Activated CD8-positive, alpha-beta memory T cell treated with anti-CD3 and anti-CD28 coated beads for 48 hours (primary cell): ENCODE measurements around the gene UPF2.
"Not testable (repeated sequence)": the region's sequence is repeated elsewhere in the genome, so short reads cannot be mapped to it uniquely, and the experiment has no call there.

ENCODE experiments used
- DNase-seq, 3 experiments: peaks; one replicate each; pipeline ENCODE4 v3.0.0-alpha.2; 2020; ENCODE audit warnings: low read depth in 2 of 3, low spot score in 2 of 3

Gene UPF2

GRCh38 chr10:12041766-12042408 lies 722 bp downstream of the UPF2 start:
- DNase-seq, result peak in 2 of 3 experiments; percentile 9 to 19

- DNase-seq, result no peak
These were observed 6.4 kb downstream of the UPF2 start for GRCh38 chr10:12036073-12036655.

- no peak for DNase-seq
These were observed 11.2 kb downstream of the UPF2 start for GRCh38 chr10:12031404-12031803.

- no peak for DNase-seq
These were observed 15.1 kb downstream of the UPF2 start for GRCh38 chr10:12027539-12027938.

DNA sequence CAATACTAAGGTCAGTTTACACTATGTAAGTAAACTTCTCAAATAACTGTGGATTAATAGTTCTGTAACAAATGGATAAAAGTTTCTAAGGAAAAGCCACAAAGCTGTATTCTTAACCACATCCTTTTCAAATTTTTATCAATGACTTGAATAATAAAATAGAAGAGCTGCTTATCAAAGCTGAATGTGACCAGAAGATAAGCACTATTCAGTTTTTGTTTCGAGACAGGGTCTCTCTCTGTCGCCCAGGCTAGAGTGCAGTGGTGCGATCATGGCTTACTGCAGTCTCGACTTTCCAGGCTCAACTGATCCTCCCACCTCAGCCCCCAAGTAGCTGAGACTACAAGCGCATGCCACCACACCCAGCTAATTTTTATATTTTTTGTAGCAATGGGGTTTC lies 17.0 kb downstream of the UPF2 start:
- DNase-seq, result no peak

GRCh38 chr10:12022580-12023257 lies 19.9 kb downstream of the UPF2 start:
- DNase-seq, result no peak

GRCh38 chr10:12020574-12020973 lies 22.0 kb downstream of the UPF2 start:
- DNase-seq, result no peak

DNA sequence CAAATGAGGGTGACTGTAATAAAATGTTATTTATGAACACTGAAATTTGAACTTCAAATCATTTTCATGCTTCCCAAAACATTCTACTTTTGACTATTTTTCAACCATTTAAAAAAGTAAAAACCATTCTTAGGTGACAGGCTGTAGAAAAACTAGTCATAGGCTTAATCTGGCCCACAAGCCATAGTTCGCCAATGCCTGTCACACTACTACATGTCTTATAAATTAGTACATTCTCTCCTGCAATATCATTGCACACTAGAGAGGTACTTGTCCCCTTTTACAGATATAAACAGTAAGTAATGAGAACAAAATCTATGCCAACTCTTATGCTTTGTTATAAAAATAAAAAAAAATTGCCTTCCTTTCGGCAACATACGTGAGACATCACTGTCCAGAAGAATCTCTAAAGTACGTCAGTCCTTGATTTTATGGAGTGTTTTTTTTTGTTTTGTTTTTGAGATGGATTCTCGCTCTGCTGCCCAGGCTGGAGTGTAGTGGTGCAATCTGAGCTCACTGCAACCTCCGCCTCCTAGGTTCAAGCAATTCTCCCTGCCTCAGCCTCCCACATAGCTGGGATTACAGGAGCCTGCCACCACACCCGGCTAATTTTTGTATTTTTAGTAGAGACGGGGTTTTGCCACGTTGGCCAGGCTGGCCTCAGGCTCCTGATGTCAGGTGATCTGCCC lies 23.2 kb downstream of the UPF2 start:
- DNase-seq, result no peak

DNA sequence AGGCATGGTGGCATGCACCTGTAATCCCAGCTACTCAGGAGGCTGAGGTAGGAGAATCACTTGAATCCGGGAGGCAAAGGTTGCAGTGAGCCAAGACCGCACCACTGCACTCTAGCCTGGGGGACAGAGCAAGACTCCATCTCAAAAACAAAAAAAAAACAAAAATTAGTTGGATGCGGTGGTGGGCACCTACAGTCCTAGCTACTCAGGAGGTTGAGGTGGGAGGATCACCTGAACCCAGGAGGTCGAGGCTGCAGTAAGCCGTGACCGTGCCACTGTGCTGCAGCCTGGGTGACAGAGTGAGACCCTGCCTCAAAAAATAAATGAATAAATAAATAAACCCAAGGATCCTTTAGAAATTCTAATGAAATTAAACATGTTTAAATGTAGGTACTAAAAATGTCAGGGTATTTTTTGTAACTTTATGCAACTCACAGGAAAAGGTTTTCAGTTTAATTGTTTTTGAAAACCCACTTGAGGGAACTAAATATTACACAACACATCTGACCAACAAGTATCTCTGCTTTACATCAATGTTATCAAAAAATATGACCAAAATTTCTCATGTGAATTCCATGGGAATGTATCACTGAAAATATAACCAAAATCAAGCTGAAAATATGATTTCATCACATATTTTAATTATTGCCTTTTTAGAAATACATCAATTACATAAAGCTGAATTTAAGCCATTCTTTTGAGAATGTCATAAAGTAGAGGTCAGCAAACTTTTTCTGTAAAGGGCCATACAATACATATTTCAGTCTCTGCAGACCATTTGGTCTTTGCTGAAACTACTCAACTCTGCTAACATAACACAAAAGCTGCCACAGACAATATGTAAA lies 23.9 kb downstream of the UPF2 start:
- no peak for DNase-seq

- no peak for DNase-seq
These were observed 28.7 kb downstream of the UPF2 start for GRCh38 chr10:12013926-12014325.

DNA sequence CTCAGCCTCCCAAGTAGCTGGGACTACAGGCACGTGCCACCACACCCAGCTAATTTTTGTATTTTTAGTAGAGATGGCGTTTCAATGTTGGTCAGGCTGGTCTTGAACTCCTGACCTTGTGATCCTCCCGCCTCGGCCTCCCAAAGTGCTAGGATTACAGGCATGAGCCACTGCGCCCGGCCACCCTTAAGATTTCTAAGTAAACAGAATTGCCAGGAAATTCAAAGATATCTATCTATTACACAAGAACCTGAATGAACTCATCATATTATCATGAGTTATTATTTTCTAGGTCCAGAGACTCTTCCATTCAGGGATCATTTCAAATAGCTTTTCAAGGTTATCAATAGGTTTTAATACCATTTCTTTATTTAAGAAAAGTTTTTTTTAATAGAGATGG lies 29.2 kb downstream of the UPF2 start:
- DNase-seq, result not testable (repeated sequence)

DNA sequence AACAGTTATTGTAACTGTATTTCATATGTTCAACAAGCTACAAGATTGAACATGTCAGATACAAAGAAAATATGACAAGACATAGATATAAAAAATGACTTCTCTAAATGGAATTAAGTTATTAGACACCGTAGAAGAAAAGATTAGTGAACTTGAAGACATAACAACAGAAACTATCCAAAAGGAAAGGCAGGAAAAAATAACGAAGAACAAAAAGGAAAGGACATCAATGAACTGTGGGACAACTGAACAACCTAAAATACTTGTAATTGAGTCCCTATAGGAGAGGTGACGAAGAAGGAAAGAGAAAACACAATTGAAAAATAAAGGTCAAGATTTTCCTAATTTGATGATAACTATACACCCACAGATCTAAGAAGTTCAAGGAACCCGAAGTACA lies 32.3 kb downstream of the UPF2 start:
- no peak for DNase-seq

DNA sequence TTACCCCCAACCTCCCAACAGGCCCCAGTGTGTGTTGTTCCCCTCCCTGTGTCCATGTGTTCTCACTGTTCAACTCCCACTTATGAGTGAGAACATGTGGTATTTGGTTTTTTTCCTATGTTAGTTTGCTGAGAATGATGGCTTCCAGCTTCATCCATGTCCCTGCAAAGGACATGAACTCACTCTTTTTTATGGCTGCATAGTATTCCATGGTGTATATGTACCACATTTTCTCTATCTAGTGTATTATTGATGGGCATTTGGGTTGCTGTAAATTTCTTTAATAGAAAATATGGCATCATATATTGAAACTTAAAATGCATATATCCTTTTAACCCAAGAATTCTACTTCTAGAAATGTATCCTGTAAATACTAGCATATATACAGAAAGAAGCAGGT lies 33.8 kb downstream of the UPF2 start:
- DNase-seq, result not testable (repeated sequence)

DNA sequence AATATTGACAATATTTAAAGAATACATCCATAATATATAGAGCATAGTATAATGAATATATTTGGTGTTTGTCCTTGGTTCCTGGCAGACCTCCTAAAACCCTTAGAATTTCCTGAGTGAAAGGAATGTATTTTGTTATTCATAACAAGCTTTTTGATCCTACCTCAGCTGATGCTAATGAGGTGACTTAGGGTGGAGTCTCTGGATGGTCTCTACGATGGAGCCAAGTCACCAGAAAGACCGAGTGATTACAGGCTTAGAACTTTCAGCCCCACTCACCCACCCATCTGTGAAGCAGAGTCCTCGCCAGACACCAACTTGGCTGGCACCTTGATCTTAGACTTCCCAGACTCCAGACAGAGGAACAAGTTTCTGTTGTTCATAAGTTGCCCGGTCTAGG lies 35.9 kb downstream of the UPF2 start:
- DNase-seq, result no peak

- no peak for DNase-seq
These were observed 48.7 kb downstream of the UPF2 start for GRCh38 chr10:11993834-11994468.

DNA sequence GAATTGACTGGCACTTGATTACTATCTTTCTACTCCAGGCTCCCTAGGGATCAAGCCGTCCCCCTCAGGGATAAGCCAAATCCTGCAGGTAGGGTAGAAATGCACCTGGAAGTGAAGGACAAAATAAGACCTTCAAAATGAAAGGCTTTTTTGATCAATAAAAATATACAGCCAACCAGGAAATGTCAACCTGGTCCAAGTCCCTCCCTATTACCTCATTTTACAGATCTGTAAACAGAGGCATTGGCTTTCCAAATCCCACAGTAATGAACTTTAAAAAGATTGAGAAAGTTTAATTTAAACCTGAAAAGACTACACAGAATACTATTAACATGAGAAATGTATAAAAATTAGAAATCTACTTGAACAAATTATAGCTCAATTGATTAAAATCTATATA lies 53.7 kb downstream of the UPF2 start:
- no peak for DNase-seq

DNA sequence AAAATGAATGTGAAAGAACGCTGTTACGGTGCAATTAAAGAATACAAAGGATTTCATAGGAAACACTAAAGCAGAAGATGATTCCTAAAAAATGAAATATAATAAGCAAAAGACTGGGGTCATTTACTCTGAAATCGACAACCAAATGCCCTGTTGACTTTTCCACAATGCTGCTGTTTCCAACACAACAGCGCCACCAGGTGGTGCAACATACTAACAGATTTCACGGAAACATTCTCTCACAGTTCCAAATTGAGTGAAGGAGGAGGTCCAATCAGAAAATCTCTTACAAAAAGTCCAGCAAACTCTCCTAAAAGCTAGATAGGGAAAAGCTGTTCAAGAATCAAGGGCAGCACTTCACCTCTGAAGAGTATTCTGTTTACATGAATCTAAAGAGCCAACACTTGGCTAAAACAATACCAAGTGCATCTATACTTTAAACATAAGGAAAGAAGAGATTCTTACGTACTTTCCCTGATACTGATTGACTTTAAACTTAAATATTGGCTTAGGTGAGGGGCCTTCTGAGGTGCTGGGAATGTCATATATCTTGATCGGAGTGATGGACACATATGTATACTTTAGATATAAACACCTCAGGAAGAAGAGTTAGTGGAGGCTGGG lies 55.9 kb downstream of the UPF2 start:
- DNase-seq, result peak; percentile 9 to 41 (median 34)

- DNase-seq, result no peak
These were observed 60.4 kb downstream of the UPF2 start for GRCh38 chr10:11982253-11982652.

DNA sequence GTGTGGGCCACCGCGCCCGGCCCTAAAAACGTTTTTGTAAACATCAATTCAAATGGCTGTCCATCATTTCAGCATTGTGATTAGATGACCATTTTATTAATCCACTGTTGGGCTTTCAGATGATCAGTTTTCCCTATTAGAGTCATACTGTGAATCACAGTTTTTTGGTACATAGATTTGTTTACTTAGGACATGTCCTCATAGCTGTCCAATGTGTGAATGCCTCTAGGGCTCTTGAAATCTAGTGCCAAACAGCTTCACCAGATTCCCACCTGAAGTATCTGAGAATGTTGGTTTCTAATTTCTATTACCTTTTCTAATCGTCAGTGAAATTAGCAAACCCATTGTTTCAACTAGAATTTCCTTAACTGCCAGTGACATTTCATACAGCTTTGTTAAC lies 66.8 kb downstream of the UPF2 start:
- DNase-seq, result no peak

GRCh38 chr10:11972523-11972922 lies 70.1 kb downstream of the UPF2 start:
- DNase-seq, result not testable (repeated sequence)
